ENCODE measurements around the gene TAS2R41. TPM values are rescaled to one million over a fixed set of nuclear protein-coding genes. Genes with fewer than 3 reads are reported as not detected.

The TAS2R41 gene
- total RNA-seq, 1 donor from 2014 or later = not detected

GRCh38 chr7:143435266-143435665, 42.4 kb upstream of the TAS2R41 start:
- ATAC-seq (ENCODE audit: low read depth) (no peak), DNase-seq (no peak)
- Mint-ChIP-seq H3K4me1 (peaks cover 4% of the 10 kb centered on the region), H3K4me3 (no peak overlapping the region), H3K27ac (no peak overlapping the region), H3K36me3 (ENCODE audit: low read depth) (no peaks in the 10 kb centered on the region), H3K9me3 (no peaks in the 10 kb centered on the region), H3K27me3 (peaks cover 16% of the 10 kb centered on the region)
- POLR2A ChIA-PET = no interaction called here
- intact Hi-C loops (cut with micrococcal nuclease) = no loop called here
- CTCF ChIA-PET = no interaction called here
- no peak for TF ChIP-seq CTCF (IDR thresholded peaks at IDR 0.05)

GRCh38 chr7:143436325-143436946, 41.2 kb upstream of the TAS2R41 start:
- no peaks in the 10 kb centered on the region for H3K36me3 Mint-ChIP-seq (ENCODE audit: low read depth)
- no peak overlapping the region for H3K4me3 Mint-ChIP-seq
- H3K27me3 Mint-ChIP-seq = peaks cover 16% of the 10 kb centered on the region
- POLR2A ChIA-PET = no interaction called here
- CTCF ChIA-PET = no interaction called here
- DNase-seq (no peak), ATAC-seq (ENCODE audit: low read depth) (no peak)
- TF ChIP-seq CTCF (IDR thresholded peaks at IDR 0.05) = no peak
- H3K27ac Mint-ChIP-seq = no peak overlapping the region
- intact Hi-C loops (cut with micrococcal nuclease) = no loop called here
- H3K9me3 Mint-ChIP-seq = no peaks in the 10 kb centered on the region
- peaks cover 4% of the 10 kb centered on the region for H3K4me1 Mint-ChIP-seq

GRCh38 chr7:143437578-143437977, 40.1 kb upstream of the TAS2R41 start:
- TF ChIP-seq CTCF (IDR thresholded peaks at IDR 0.05) = no peak
- no peak overlapping the region for H3K27ac Mint-ChIP-seq
- peaks cover 14% of the 10 kb centered on the region for H3K27me3 Mint-ChIP-seq
- DNase-seq (no peak), ATAC-seq (ENCODE audit: low read depth) (no peak)
- no peaks in the 10 kb centered on the region for H3K36me3 Mint-ChIP-seq (ENCODE audit: low read depth)
- CTCF ChIA-PET = no interaction called here
- H3K9me3 Mint-ChIP-seq = no peaks in the 10 kb centered on the region
- peaks cover 4% of the 10 kb centered on the region for H3K4me1 Mint-ChIP-seq
- intact Hi-C loops (cut with micrococcal nuclease) = no loop called here
- no peak overlapping the region for H3K4me3 Mint-ChIP-seq
- POLR2A ChIA-PET = no interaction called here

- no peak for TF ChIP-seq CTCF (IDR thresholded peaks at IDR 0.05)
- H3K9me3 Mint-ChIP-seq = no peaks in the 10 kb centered on the region
- H3K4me3 Mint-ChIP-seq = no peak overlapping the region
- no peak for ATAC-seq (ENCODE audit: low read depth)
- ChIA-PET CTCF (no interaction called here), POLR2A (no interaction called here)
- no peaks in the 10 kb centered on the region for H3K36me3 Mint-ChIP-seq (ENCODE audit: low read depth)
- intact Hi-C loops (cut with micrococcal nuclease) = no loop called here
- no peak overlapping the region for H3K27ac Mint-ChIP-seq
- DNase-seq = no peak
- H3K4me1 Mint-ChIP-seq = peaks cover 4% of the 10 kb centered on the region
- H3K27me3 Mint-ChIP-seq = peaks cover 7% of the 10 kb centered on the region
These were observed 37.8 kb upstream of the TAS2R41 start for GRCh38 chr7:143439866-143440265.

- H3K4me1 Mint-ChIP-seq = no peaks in the 10 kb centered on the region
- H3K9me3 Mint-ChIP-seq = no peaks in the 10 kb centered on the region
- no peak for TF ChIP-seq CTCF (IDR thresholded peaks at IDR 0.05)
- no peak within 1 kb of the TSS for H3K4me3 Mint-ChIP-seq
- intact Hi-C loops (cut with micrococcal nuclease) = no loop called here
- ATAC-seq (ENCODE audit: low read depth) (no peak), DNase-seq (no peak)
- H3K27me3 Mint-ChIP-seq = peaks cover 3% of the 10 kb centered on the region
- no peaks in the 10 kb centered on the region for H3K36me3 Mint-ChIP-seq (ENCODE audit: low read depth)
- CTCF ChIA-PET = no interaction called here
- POLR2A ChIA-PET = no interaction called here
- no peak within 1 kb of the TSS for H3K27ac Mint-ChIP-seq
These were observed 34.5 kb upstream of the TAS2R41 start, which contains the start of gene TAS2R60 for GRCh38 chr7:143443153-143443552. TAS2R60 (plus strand) TSS chr7:143443453; CDS start chr7:143443453, 0 bp downstream.
